ENCODE results near the gene TMTC1.

Gene TMTC1

DNA sequence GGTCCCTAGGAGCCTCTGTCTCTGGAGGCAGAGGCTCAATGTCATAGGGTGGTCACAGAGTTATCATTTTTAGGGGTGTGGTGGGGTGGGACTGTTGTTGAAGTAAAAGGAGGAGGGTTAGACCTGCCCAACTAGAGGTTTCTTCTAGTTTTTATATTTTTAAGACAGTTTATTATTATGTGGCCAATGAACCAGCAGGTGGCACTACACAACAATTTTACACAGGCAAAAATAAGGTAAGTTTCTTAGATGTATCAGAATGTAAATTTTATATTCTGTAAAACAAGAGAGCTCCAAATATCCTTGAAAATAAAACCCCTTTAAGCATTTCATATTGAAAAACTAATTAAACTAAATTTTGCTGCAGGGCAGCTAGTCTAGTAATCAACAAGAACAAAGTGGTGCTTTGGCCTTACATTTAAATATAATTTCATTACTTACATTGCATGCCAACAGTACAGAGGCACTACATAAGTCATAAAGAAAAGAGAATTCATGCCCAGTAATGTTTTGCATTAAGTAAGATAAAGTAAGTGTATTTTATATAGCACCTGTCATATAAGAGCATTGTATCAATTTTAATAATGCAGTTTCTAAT, 264.1 kb downstream of the TMTC1 start:
- peak; percentile 8 for DNase-seq

DNA sequence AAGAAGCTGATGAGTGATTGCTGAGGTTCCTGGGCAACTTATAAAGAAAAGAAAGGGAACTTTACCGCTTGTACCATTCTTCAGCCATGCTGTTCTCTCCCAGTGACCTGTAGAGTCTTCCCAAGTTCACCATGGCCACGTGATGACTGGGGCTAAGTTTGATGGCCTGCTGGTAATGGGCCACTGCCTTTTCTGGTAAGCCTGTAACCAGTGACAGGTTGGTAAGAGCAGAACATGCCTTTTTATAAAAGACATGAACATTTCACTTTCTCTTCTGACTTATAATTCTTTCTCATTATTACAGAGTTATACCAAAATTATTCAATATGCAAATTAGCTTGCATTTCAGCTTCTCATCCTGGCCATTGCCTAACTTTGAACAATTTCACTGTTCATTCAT, 265.3 kb downstream of the TMTC1 start:
- DNase-seq, result no peak

DNA sequence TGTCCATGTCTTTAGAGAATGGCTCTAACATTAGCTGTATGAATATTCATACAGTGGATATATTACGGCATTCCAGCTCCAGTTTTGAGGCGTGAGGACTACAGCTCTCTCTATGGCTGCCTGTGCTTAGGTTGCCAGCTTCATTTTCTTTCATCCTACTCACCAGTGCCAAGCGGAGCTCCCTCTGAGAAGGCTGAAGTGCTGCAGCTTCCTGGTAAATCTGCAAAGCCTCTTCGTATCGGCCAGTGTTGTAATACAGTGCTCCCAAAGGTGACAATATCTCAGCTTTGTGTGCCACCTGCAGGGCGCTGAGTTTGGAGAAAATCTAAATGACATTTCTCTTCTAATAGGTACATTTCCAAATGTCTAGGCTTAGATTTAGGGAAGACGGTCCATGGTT, 266.5 kb downstream of the TMTC1 start:
- DNase-seq, result no peak

DNA sequence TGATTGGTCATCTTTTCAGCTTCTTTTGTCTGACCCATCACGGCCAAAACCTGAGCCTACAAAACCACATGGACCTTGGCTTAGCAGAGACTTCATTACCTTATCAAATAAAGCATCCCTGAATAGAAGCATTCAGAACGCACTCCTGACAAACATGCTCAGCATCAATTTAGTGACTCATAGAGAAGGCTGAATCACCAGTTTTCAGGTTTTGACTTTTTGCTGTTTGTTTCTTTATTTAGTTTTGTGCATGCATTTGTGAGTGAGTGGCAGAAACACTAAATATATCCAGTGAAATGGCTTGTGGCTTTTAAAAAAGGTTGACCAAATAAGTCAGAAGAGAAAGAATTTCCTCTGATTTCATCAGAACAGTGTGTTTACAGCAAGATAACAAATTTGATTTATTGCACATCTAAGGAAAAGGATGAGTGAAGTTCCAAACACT, 267.3 kb downstream of the TMTC1 start:
- DNase-seq, result no peak

DNA sequence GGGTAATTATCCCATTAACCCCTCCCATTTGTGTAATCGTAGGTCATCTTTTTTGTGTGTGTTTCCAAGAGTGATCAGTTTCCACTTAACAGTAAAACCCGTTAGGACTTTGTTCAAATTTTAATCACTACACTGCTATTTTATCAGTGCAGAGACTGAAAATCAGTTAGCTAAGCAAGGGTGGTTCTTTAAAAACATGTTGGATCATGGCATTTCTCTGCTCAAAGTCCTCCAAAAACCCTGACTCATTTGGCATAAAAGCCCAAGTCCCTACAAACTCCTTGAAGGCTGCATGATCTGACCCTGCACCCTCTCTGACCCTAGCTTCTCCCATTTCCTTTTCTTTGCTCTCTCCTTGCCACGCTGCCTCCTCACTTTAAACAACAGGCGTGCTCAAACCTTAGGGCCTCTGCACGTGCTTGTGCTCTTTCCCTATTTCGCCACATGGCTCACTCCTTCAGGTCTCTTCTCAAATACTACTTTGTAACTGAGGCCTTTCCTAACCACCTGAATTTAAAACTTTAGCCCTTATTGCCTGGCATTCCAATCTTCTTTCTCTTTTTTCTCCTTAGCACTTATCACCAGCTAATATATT, 273.1 kb downstream of the TMTC1 start:
- no peak for DNase-seq

DNA sequence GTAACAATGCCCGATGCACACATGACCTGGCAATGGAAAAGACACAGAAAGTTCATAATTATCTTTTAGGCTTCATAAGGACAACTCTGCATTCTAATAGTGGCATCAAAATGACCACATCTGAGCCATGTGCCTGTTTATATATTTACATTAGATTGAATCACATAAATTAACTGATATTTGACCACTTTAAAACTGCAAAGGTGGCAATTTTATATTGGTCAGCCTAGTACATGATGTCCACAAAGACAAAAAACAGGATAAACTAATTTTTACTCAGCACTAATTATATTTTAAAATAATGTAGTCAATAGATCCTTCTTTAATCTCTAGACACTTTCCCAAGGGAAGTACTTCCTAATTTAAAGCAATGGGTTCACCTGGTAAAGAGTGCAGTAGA, 274.2 kb downstream of the TMTC1 start:
- no peak for DNase-seq

DNA sequence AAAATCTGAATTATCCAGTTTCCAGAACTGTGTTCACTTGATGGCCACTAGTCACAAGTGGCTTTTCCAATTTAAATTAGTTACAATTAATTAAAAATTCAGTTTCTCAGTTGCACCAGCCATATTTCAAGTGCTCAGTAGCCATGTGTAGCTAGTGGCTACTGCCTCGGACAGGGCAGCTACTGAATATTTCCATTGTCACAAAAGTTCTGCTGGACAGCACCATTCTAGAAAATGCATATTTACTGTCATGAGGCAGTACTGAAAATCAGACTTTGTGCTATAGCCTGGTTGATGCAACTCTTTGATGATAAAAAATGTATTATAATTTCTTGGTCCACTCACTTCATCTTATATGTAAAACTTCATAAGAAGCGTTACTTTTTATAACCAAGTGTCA, 274.8 kb downstream of the TMTC1 start:
- DNase-seq, result no peak

DNA sequence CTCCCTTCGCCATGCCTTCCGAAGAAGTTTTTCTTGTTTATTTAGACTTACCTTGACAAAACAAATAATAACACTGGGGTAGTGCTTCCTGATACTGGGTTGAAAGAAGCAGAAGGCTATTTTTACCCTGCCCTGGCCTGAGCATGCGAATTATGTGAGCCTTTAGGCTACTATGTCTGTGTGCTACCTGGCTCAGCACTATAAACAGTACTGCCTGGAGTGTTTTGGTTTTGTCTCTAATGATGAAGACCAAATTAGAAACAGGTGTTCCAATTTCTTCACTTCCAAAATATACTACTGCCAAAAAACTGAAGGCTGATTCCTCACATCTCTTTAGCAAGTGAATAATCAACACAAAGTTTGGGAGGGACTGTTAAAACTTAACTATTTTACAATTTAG, 278.6 kb downstream of the TMTC1 start:
- no peak for DNase-seq

DNA sequence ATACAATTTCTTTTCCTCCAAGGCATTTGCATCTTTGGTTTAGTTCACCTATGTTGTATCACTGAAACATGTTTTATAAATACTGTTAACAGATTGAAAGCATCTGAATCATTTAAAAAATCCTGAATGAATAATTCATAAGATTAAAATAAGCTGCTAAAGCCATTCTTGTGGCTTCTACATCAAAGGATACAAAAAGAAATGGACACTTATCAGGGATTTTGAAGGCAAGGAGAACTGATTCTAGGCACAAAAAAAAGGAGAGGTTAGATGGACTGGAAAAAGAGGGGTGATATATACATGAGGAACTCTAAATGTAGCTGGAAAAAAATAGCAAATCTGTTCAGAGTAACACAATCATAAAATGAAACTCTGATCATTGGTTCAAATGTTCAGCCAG, 280.5 kb downstream of the TMTC1 start:
- DNase-seq, result no peak

DNA sequence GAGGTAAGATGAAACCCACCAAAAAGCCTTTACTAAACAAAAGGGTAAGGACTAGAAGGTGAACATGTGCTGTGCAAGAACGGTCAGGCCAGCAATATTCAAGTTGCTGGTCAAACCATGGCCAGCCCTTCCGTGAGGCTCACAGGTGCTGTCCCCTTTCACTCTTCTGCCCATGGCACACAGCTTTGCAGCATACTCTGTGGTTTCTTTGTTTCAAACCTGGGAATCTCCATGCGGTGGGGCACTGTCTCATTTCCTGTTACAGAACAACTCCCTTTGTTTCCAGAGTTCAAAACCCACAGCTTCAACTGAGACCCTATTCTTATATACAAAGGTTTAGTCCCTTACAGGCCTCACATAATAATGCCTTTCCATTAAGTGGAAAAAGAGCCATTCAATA, 284.5 kb downstream of the TMTC1 start:
- no peak for DNase-seq

DNA sequence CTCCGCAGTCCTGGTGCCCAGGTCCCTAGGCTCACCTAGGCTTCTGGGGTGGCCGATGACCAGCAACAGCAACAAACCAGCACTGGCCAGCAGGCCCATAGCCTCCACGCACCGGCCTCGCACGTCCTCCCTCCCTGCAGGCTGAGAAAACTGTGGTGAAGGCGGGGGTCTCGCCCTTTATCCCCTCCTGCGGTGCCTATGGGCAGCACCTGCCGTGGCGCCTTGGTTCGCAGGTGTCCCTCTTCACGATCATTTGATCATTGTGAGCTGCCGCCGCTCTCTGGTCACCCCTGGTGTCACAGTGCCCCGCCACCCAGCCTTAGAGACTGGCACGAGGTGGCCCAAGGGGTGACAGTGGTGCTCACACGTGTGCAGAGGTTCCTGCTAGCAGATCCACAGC, 286.2 kb downstream of the TMTC1 start, which contains the start of gene OVCH1:
OVCH1 (minus strand) TSS at position 99 of the 400 bp plus-strand sequence; CDS start at position 99, 0 bp downstream.
- DNase-seq, result no peak

DNA sequence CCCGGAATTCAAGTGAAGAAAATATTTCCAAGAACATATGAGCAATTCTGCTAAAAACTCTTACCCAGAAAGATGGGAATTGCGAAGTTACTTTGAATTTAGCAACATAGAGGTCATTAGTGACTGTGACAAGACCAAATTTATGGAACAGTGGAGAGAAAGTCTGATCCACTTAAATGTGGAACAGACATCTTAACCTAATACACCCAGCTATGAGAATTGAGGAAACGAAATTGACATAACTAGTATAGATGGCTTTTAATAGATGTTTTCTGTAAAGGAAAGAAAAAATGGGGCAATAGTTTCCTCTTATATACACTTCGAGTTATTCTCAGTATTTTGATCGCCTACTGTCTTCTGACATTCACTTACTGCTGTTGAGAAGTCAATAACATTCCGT, 290.9 kb downstream of the TMTC1 start:
- DNase-seq, result no peak

DNA sequence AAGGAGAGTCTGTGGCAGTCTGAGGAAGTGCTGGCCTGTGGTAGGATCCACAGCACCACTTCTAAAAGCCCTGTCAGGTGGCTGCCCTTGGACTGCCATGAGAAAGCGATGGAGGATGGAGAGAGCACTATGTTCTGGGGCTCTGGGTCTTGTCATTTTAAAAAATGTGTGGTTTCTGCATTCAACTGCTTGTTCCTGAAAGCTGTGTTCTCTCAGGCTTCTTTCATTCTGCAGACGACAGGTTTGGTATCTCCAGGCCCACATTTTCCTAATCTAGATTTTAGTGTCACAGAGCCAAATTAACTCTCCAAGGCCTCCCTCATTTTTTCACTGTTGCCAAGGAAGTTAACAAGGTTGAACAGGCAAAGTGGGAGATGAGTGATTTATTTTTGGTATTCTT, 296.8 kb downstream of the TMTC1 start:
- no peak for DNase-seq

DNA sequence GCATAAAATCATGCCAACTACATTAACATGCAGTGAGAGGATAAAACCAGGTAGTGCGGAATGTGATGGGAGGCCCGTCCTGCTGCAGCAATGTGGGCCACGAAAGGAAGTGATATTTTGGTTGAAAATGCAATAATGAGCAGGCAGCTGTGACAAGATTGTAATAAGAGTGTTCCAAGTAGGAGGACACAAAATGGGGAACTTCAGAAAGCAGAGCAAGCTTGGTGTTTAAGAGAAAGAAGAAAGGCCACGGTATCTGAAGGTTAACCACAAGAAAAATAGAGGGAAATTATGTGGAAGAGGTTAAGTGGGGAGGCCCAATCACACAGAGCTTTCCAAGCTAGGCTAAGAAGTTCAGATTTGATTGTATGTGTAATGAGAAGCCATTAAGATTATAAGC, 320.5 kb downstream of the TMTC1 start:
- no peak for DNase-seq

DNA sequence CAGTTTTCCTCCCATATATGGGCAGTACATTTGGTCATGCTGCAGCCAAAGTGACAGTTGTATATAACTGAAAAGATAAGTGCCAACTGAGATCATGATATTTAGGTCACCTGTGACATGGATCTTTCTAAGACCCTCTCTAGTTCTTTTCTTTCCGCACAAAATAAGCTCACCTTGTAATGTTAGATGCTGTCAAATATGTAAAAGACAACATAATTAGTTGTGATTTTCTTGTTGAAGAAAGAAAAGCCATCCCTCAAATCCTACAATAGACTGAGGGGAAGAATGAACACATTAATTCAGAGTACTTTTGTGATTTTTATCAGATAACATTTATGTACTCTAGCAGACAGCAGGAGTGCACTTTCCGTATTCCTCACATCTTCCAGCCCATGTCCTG, 323.7 kb downstream of the TMTC1 start:
- DNase-seq, result no peak

DNA sequence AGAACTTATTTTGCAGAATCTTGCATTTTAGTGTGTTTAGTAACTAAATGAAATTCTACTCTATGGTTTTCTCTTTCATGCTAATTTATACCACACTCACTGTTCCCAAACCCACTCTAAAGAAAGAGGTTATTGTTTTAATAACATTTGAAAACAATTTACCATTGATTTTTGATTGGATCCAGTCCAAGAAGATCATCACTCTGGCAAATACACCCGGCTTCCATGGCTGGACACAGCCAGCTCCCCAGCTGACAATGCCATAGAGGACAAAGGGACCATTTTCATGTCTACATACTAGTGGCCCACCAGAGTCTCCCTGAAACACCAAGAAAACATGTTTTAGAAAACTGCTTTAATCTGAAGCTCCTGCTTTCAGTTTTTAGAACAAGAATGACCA, 328.7 kb downstream of the TMTC1 start:
- no peak for DNase-seq

DNA sequence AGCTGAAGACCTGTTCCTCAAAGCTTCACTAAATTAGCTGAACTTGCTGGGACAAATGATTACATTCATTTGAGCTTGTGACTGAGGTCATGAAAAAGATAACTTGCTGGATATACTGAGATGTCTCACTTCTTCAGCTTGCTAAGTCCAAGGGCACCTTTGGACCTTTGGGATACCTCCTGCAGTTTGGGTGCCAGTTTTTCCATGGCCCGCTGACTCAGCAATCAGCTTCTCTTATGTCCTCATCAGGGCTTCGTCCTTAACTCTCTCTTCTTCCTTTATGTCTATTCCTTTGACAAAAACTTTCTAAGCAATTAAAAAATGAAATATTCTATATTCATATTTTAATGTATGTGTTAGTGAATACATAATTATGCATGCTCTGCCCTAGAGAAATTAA, 331.9 kb downstream of the TMTC1 start:
- no peak for DNase-seq
